ENCODE results near the gene CENPX. TPM values are rescaled to one million over a fixed set of nuclear protein-coding genes. Genes with fewer than 3 reads are reported as not detected.

Gene CENPX
- total RNA-seq, 1 donor from 2014 or later: 43.8 TPM

- Histone ChIP-seq H3K9me3 (no peaks in the 10 kb centered on the region), H3K4me1 (peaks cover 18% of the 10 kb centered on the region), H3K27ac (no peak overlapping the region), H3K27me3 (ENCODE audit: low read depth) (no peaks in the 10 kb centered on the region), H3K4me3 (no peak overlapping the region), H3K36me3 (peaks cover 81% of the 10 kb centered on the region)
- no peak for ATAC-seq
- DNase-seq: no peak
- intact Hi-C loops (cut with DNase I): no loop called here
- no peak for TF ChIP-seq CTCF (IDR thresholded peaks at IDR 0.05)
These were observed 33.5 kb upstream of the CENPX start for GRCh38 chr17:82055965-82056728.

GRCh38 chr17:82055023-82055964, 32.6 kb upstream of the CENPX start:
- no peak overlapping the region for H3K4me3 ChIP-seq
- no peak overlapping the region for H3K27ac ChIP-seq
- H3K9me3 ChIP-seq: no peaks in the 10 kb centered on the region
- H3K27me3 ChIP-seq (ENCODE audit: low read depth): no peaks in the 10 kb centered on the region
- no peak for DNase-seq
- intact Hi-C loops (cut with DNase I): no loop called here
- peaks cover 26% of the 10 kb centered on the region for H3K4me1 ChIP-seq
- no peak for ATAC-seq
- TF ChIP-seq CTCF (IDR thresholded peaks at IDR 0.05): no peak
- peaks cover 72% of the 10 kb centered on the region for H3K36me3 ChIP-seq

GRCh38 chr17:82054351-82055022, 31.8 kb upstream of the CENPX start:
- no peak overlapping the region for H3K4me3 ChIP-seq
- intact Hi-C loops (cut with DNase I): no loop called here
- TF ChIP-seq CTCF (IDR thresholded peaks at IDR 0.05): no peak
- no peak for ATAC-seq
- no peaks in the 10 kb centered on the region for H3K9me3 ChIP-seq
- H3K4me1 ChIP-seq: peaks cover 34% of the 10 kb centered on the region
- no peak overlapping the region for H3K27ac ChIP-seq
- H3K36me3 ChIP-seq: peaks cover 69% of the 10 kb centered on the region
- no peaks in the 10 kb centered on the region for H3K27me3 ChIP-seq (ENCODE audit: low read depth)
- DNase-seq: no peak

GRCh38 chr17:82053556-82054263, 31.0 kb upstream of the CENPX start:
- H3K27ac ChIP-seq: no peak overlapping the region
- ATAC-seq (no peak), DNase-seq (no peak)
- intact Hi-C loops (cut with DNase I): no loop called here
- no peak for TF ChIP-seq CTCF (IDR thresholded peaks at IDR 0.05)
- no peak overlapping the region for H3K4me3 ChIP-seq
- peaks cover 37% of the 10 kb centered on the region for H3K4me1 ChIP-seq
- no peaks in the 10 kb centered on the region for H3K9me3 ChIP-seq
- peaks cover 69% of the 10 kb centered on the region for H3K36me3 ChIP-seq
- H3K27me3 ChIP-seq (ENCODE audit: low read depth): no peaks in the 10 kb centered on the region

- Histone ChIP-seq H3K4me3 (peak overlapping the region; percentile 86), H3K27ac (no peak overlapping the region), H3K36me3 (peaks cover 67% of the 10 kb centered on the region), H3K27me3 (ENCODE audit: low read depth) (no peaks in the 10 kb centered on the region), H3K4me1 (peaks cover 37% of the 10 kb centered on the region), H3K9me3 (no peaks in the 10 kb centered on the region)
- ATAC-seq: no peak
- no peak for DNase-seq
- TF ChIP-seq CTCF (IDR thresholded peaks at IDR 0.05): no peak
- intact Hi-C loops (cut with DNase I): no loop called here
These were observed 30.5 kb upstream of the CENPX start for GRCh38 chr17:82053130-82053529.

Data from lower lobe of right lung (tissue), 2 donors.